DMS114 treated with DMSO at 0.1 percent for 48 hours (cell line): ENCODE results near the gene LCK.
"Not testable (repeated sequence)": the region's sequence is repeated elsewhere in the genome, so short reads cannot be mapped to it uniquely, and the experiment has no call there.

ENCODE experiments used
- DNase-seq: peaks from one replicate; lab custom pipeline; 2025; ENCODE audit not compliant: unreplicated experiment; lab: John Stamatoyannopoulos, UW

The LCK gene

GRCh38 chr1:32273391-32274208 lies 22.5 kb downstream of the LCK start:
- DNase-seq, result no peak

- no peak for DNase-seq
These were observed 23.7 kb downstream of the LCK start for GRCh38 chr1:32274646-32275340.

GRCh38 chr1:32275424-32275823 lies 24.4 kb downstream of the LCK start:
- no peak for DNase-seq

GRCh38 chr1:32276032-32276782 lies 25.1 kb downstream of the LCK start:
- DNase-seq, result no peak

GRCh38 chr1:32284777-32285176 lies 33.7 kb downstream of the LCK start:
- DNase-seq, result not testable (repeated sequence)

GRCh38 chr1:32285658-32286057 lies 34.6 kb downstream of the LCK start:
- no peak for DNase-seq

- no peak for DNase-seq
These were observed 35.7 kb downstream of the LCK start for GRCh38 chr1:32286763-32287162.

- no peak for DNase-seq
These were observed 38.2 kb downstream of the LCK start for GRCh38 chr1:32289256-32289655.

GRCh38 chr1:32291145-32291707 lies 40.2 kb downstream of the LCK start:
- no peak for DNase-seq

- peak; percentile 73 for DNase-seq
These were observed 40.9 kb downstream of the LCK start, which contains the start of gene HDAC1 for GRCh38 chr1:32291708-32292538. Gene HDAC1 (plus strand): TSS chr1:32292083. CDS start chr1:32292170, 87 bp downstream.

GRCh38 chr1:32298211-32298610 lies 47.1 kb downstream of the LCK start:
- not testable (repeated sequence) for DNase-seq

GRCh38 chr1:32299327-32299726 lies 48.3 kb downstream of the LCK start:
- no peak for DNase-seq

GRCh38 chr1:32303358-32303757 lies 52.3 kb downstream of the LCK start:
- DNase-seq, result no peak

GRCh38 chr1:32303997-32304622 lies 53.0 kb downstream of the LCK start:
- no peak for DNase-seq

- no peak for DNase-seq
These were observed 54.2 kb downstream of the LCK start for GRCh38 chr1:32305310-32305709.

- no peak for DNase-seq
These were observed 56.3 kb downstream of the LCK start for GRCh38 chr1:32307324-32307723.

GRCh38 chr1:32309960-32310359 lies 58.9 kb downstream of the LCK start:
- DNase-seq, result no peak

- no peak for DNase-seq
These were observed 60.8 kb downstream of the LCK start for GRCh38 chr1:32311709-32312393.

GRCh38 chr1:32316903-32317277 lies 65.8 kb downstream of the LCK start:
- DNase-seq, result no peak
